Thoracic aorta (tissue), 2 donors: ENCODE results near the gene DOCK4. TPM values are rescaled to one million over a fixed set of nuclear protein-coding genes. Genes with fewer than 3 reads are reported as not detected.

Source experiments
- ATAC-seq: fragments of 150-250 bp; one replicate; pipeline ENCODE4 v1.8.0; 2017; ENCODE audit warnings: low read depth; ENCODE audit not compliant: insufficient number of reproducible peaks, low FRiP score
- DNase-seq: peaks from one replicate; pipeline ENCODE4 v3.0.0-alpha.2; 2020; ENCODE audit warnings: low spot score
- H3K27ac ChIP-seq, 2 donors: fragments of 200-600 bp; sonication (generic); 1 replicate in 1 of 2; 2 replicates in 1 of 2; pipeline ENCODE4 v1.5.1; 2016; ENCODE audit warnings: mild to moderate bottlenecking in 2 of 2, moderate library complexity in 2 of 2
- H3K27me3 ChIP-seq: fragments of 200-600 bp; sonication (generic); replicated peaks from 2 replicates; pipeline ENCODE4 v1.6.0; 2016; ENCODE audit warnings: mild to moderate bottlenecking; ENCODE audit not compliant: insufficient read depth
- H3K36me3 ChIP-seq: fragments of 200-600 bp; sonication (generic); one replicate; pipeline ENCODE4 v1.5.1; 2016
- H3K4me1 ChIP-seq, 2 donors: fragments of 200-600 bp; sonication (generic); 1 replicate in 1 of 2; 2 replicates in 1 of 2; pipeline versions ENCODE4 v1.5.1 to v1.6.0; 2016; ENCODE audit warnings: low read depth in 2 of 2, mild to moderate bottlenecking in 1 of 2; ENCODE audit not compliant: control insufficient read depth in 1 of 2
- H3K4me3 ChIP-seq: fragments of 200-600 bp; sonication (generic); 2 replicates; pipeline ENCODE4 v1.5.1; 2016; ENCODE audit warnings: mild to moderate bottlenecking
- H3K9me3 ChIP-seq: fragments of 200-600 bp; sonication (generic); 2 replicates; pipeline ENCODE4 v1.5.1; 2016
- CTCF ChIP-seq: fragments of 200-600 bp; sonication (generic); IDR thresholded peaks from one replicate; pipeline ENCODE4 v1.5.1; 2019; ENCODE audit warnings: antibody characterized with exemption
- total RNA-seq, 2 donors: library from RNA; depleted of rRNA; stranded (reverse); fragments of >200 nt; gene quantifications; one replicate each; pipeline versions ENCODE4 v1.1.0 to v1.2.3, GENCODE V29; 2016

The DOCK4 gene
- total RNA-seq, 2 donors from 2014 or later = 22.3 to 71.5 TPM

- Histone ChIP-seq H3K27me3 (no peaks in the 10 kb centered on the region), H3K27ac (no peak overlapping the region), H3K4me3 (no peak overlapping the region), H3K9me3 (no peaks in the 10 kb centered on the region), H3K4me1 (peaks cover 3 to 15% of the 10 kb centered on the region in 2 donors), H3K36me3 (peaks cover 7% of the 10 kb centered on the region)
- no peak for DNase-seq
- no peak for TF ChIP-seq CTCF
- no peak for ATAC-seq
Measured at GRCh38 chr7:111780527-111780926, 425.7 kb downstream of the DOCK4 start.

GRCh38 chr7:111775206-111775605, 431.0 kb downstream of the DOCK4 start:
- no peaks in the 10 kb centered on the region for H3K27me3 ChIP-seq
- ATAC-seq (no peak), DNase-seq (no peak)
- H3K4me3 ChIP-seq = no peak overlapping the region
- TF ChIP-seq CTCF = no peak
- H3K36me3 ChIP-seq = peaks cover 7% of the 10 kb centered on the region
- no peaks in the 10 kb centered on the region for H3K4me1 ChIP-seq
- H3K27ac ChIP-seq = no peak overlapping the region
- no peaks in the 10 kb centered on the region for H3K9me3 ChIP-seq

- no peak for TF ChIP-seq CTCF
- no peak for DNase-seq
- peaks cover 7% of the 10 kb centered on the region for H3K36me3 ChIP-seq
Measured at GRCh38 chr7:111772716-111773115, 433.5 kb downstream of the DOCK4 start.

GRCh38 chr7:111771638-111772037, 434.6 kb downstream of the DOCK4 start:
- no peak for DNase-seq
- Histone ChIP-seq H3K9me3 (no peaks in the 10 kb centered on the region), H3K36me3 (no peaks in the 10 kb centered on the region), H3K27me3 (no peaks in the 10 kb centered on the region), H3K4me3 (no peak overlapping the region), H3K27ac (no peak overlapping the region), H3K4me1 (no peaks in the 10 kb centered on the region)
- ATAC-seq = no peak
- no peak for TF ChIP-seq CTCF

More at GRCh38 chr7:111772716-111773115, 433.5 kb downstream of the DOCK4 start:
- no peak for ATAC-seq
- Histone ChIP-seq H3K4me3 (no peak overlapping the region), H3K9me3 (no peaks in the 10 kb centered on the region), H3K4me1 (no peaks in the 10 kb centered on the region), H3K27ac (no peak overlapping the region), H3K27me3 (no peaks in the 10 kb centered on the region)

GRCh38 chr7:111770116-111770515, 436.1 kb downstream of the DOCK4 start:
- no peak overlapping the region for H3K27ac ChIP-seq
- H3K9me3 ChIP-seq = no peaks in the 10 kb centered on the region
- H3K4me3 ChIP-seq = no peak overlapping the region
- ATAC-seq = no peak
- no peaks in the 10 kb centered on the region for H3K27me3 ChIP-seq
- no peaks in the 10 kb centered on the region for H3K36me3 ChIP-seq
- no peak for DNase-seq
- no peak for TF ChIP-seq CTCF
- H3K4me1 ChIP-seq = peaks cover 0 to 9% of the 10 kb centered on the region in 2 donors
